Measurements from ENCODE around the gene BLMH.

DNA sequence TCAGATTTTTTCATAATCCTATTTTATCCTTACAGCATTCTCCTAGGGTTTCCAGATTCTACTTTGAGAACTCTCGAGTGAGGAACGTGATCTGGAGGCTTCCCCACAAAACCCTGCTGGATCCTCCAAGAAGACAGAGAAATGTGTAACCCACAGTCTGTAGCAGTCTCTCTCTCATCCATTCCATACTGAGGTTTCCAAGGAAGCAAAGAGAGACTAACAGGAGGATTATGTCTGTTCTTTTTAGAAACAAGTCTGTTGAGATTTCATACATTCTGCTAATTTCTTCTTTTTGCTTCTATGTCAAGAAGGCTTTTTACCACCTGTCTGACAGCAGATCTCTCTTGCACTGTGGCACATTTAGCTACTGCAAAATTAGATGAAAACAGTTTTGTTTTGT, 23.4 kb upstream of the BLMH start:
- no peak for TF ChIP-seq EZH2 (IDR thresholded peaks at IDR 0.05; ENCODE audit: low read depth)
- TF ChIP-seq, protein P1, sequence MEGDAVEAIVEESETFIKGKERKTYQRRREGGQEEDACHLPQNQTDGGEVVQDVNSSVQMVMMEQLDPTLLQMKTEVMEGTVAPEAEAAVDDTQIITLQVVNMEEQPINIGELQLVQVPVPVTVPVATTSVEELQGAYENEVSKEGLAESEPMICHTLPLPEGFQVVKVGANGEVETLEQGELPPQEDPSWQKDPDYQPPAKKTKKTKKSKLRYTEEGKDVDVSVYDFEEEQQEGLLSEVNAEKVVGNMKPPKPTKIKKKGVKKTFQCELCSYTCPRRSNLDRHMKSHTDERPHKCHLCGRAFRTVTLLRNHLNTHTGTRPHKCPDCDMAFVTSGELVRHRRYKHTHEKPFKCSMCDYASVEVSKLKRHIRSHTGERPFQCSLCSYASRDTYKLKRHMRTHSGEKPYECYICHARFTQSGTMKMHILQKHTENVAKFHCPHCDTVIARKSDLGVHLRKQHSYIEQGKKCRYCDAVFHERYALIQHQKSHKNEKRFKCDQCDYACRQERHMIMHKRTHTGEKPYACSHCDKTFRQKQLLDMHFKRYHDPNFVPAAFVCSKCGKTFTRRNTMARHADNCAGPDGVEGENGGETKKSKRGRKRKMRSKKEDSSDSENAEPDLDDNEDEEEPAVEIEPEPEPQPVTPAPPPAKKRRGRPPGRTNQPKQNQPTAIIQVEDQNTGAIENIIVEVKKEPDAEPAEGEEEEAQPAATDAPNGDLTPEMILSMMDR (conservative IDR thresholded peaks at IDR 0.05), result no peak

Measured in PC-9 (cell line).